A549 (cell line): ENCODE measurements around the gene CHD8. TPM values are rescaled to one million over a fixed set of nuclear protein-coding genes. Genes with fewer than 3 reads are reported as not detected.

ENCODE experiments used
- ATAC-seq, 2 experiments: fragments of 200-7000 bp in 1 of 2; fragments of >200 bp in 1 of 2; cut with Nextera tagmentation in 1 of 2; cut with Tn5 transposase in 1 of 2; 3 replicates each; pipeline versions ENCODE4 v1.8.0 to v1.9.1; 2018 to 2020; ENCODE audit warnings: mild to moderate bottlenecking in 1 of 2, moderate library complexity in 1 of 2
- CTCF ChIA-PET: fragments of 300-600 bp; sonication (Branson Sonifier 250); formaldehyde crosslinking; extraction: SDS; loops from one replicate; lab custom pipeline; 2021; ENCODE audit warnings: antibody characterized with exemption, inconsistent platforms; lab: Yijun Ruan, JAX
- POLR2A ChIA-PET: fragments of 350-600 bp; formaldehyde crosslinking; extraction: SDS; loops from one replicate; lab custom pipeline; 2021; ENCODE audit warnings: antibody characterized with exemption, inconsistent platforms; lab: Yijun Ruan, JAX
- DNase-seq, 2 experiments: peaks; one replicate each; pipeline versions ENCODE4 v3.0.0 to v3.0.0-alpha.2; 2011 to 2016; ENCODE audit warnings: low read depth in 1 of 2, low spot score in 1 of 2
- FAIRE-seq: peaks from 2 replicates; lab custom pipeline; 2011; peaks lifted over from hg19 to GRCh38; lab: Jason Lieb, UNC
- H3K27ac ChIP-seq, 2 experiments: fragments of >200 bp; sonication (Bioruptor Twin); formaldehyde crosslinking; 3 replicates each; pipeline ENCODE4 v1.5.1; 2016 to 2017
- H3K4me1 ChIP-seq: fragments of >200 bp; sonication (Bioruptor Twin); formaldehyde crosslinking; 3 replicates; pipeline ENCODE4 v1.6.1; 2016
- H3K4me2 ChIP-seq: fragments of >200 bp; sonication (Bioruptor Twin); formaldehyde crosslinking; 3 replicates; pipeline ENCODE4 v1.6.1; 2016
- H3K4me3 ChIP-seq: fragments of >200 bp; sonication (Bioruptor Twin); formaldehyde crosslinking; 3 replicates; pipeline ENCODE4 v1.5.1; 2016
- H3K9me3 ChIP-seq: fragments of >200 bp; sonication (Bioruptor Twin); formaldehyde crosslinking; 3 replicates; pipeline ENCODE4 v1.6.1; 2016
- BHLHE40 ChIP-seq: IDR thresholded peaks from 2 replicates; pipeline ENCODE4 v1.6.1; 2012; ENCODE audit warnings: low read depth, low read length, inconsistent platforms
- HOXB5 ChIP-seq: fragments of 250-450 bp; sonication (Bioruptor Pico); IDR thresholded peaks from 2 replicates; pipeline ENCODE4 v1.5.0; 2020; ENCODE audit warnings: mild to moderate bottlenecking, moderate library complexity
- KDM1A ChIP-seq: fragments of 200-600 bp; sonication (generic); IDR thresholded peaks from 2 replicates; pipeline ENCODE4 v1.6.1; 2016; ENCODE audit warnings: low read depth, mild to moderate bottlenecking
- KDM5A ChIP-seq: fragments of 200-600 bp; sonication (generic); IDR thresholded peaks from 2 replicates; pipeline ENCODE4 v1.6.1; 2016; ENCODE audit warnings: antibody characterized with exemption, mild to moderate bottlenecking
- MYC ChIP-seq: IDR thresholded peaks from 2 replicates; pipeline ENCODE4 v1.6.1; 2012; ENCODE audit warnings: mild to moderate bottlenecking, inconsistent platforms, low read length, improper control_type of control experiment, borderline replicate concordance
- NR3C1 ChIP-seq: fragments of >200 bp; sonication (Bioruptor Twin); formaldehyde crosslinking; IDR thresholded peaks from 3 replicates; pipeline ENCODE4 v1.6.1; 2017
- RAD21 ChIP-seq, 2 experiments: fragments of >200 bp in 1 of 2; sonication (Bioruptor Twin) in 1 of 2; formaldehyde crosslinking in 1 of 2; IDR thresholded peaks in 1 of 2; conservative IDR thresholded peaks in 1 of 2; 2 replicates in 1 of 2; 3 replicates in 1 of 2; pipeline ENCODE4 v1.6.1; 2012 to 2018; ENCODE audit warnings: inconsistent platforms in 1 of 2
- RCOR1 ChIP-seq: fragments of 150-350 bp; IDR thresholded peaks from 2 replicates; pipeline ENCODE4 v1.6.1; 2014; ENCODE audit warnings: antibody characterized with exemption, low read length, low read depth
- RNF2 ChIP-seq: fragments of 200-600 bp; sonication (generic); IDR thresholded peaks from 2 replicates; pipeline ENCODE4 v1.6.1; 2016; ENCODE audit warnings: low read depth, mild to moderate bottlenecking, antibody characterized with exemption, moderate library complexity, borderline replicate concordance
- TFCP2L1 ChIP-seq: fragments of 250-450 bp; sonication (Bioruptor Pico); IDR thresholded peaks from 2 replicates; pipeline ENCODE4 v1.5.0; 2021; ENCODE audit warnings: mild to moderate bottlenecking
- WGBS: methylation state at CpG from one replicate; pipeline ENCODE4 v1.1.6; 2017; ENCODE audit errors: missing lambda C conversion rate; 5-methylcytosine and 5-hydroxymethylcytosine counted together
- polyA plus RNA-seq, 4 experiments: library from polyadenylated mRNA; depleted of rRNA in 3 of 4; stranded (reverse); fragments of >200 nt; fragmentation: RNase III in 1 of 4; extraction: RNeasy Plus Mini Kit Qiagen cat#74134 plus additional on column Dnase treatment in 1 of 4; gene quantifications; 2 replicates in 3 of 4; 3 replicates in 1 of 4; pipeline ENCODE4 v1.2.3, GENCODE V29; 2011 to 2017
- TF ChIP-seq, protein P1 (sequence below): fragments of 150-350 bp; IDR thresholded peaks from 2 replicates; pipeline ENCODE4 v1.6.1; 2014; ENCODE audit warnings: low read depth, mild to moderate bottlenecking, low read length
- TF ChIP-seq, protein P2 (sequence below): fragments of 200-600 bp; sonication (generic); IDR thresholded peaks from 2 replicates; pipeline ENCODE4 v1.6.1; 2016; ENCODE audit warnings: antibody characterized with exemption, mild to moderate bottlenecking, moderate library complexity
- TF ChIP-seq, protein P3 (sequence below): fragments of 250-450 bp; sonication (Bioruptor Pico); IDR thresholded peaks from 2 replicates; pipeline ENCODE4 v1.5.0; 2020; ENCODE audit warnings: low read depth, mild to moderate bottlenecking, moderate library complexity
- TF ChIP-seq, protein P4 (sequence below): fragments of 250-450 bp; sonication (Bioruptor Pico); IDR thresholded peaks from 2 replicates; pipeline ENCODE4 v1.5.0; 2021; ENCODE audit warnings: mild to moderate bottlenecking, moderate library complexity, borderline replicate concordance
- TF ChIP-seq, protein P5 (sequence below): fragments of >200 bp; sonication (Bioruptor Twin); formaldehyde crosslinking; IDR thresholded peaks from 3 replicates; pipeline ENCODE4 v1.6.1; 2016
- TF ChIP-seq, protein P6 (sequence below): fragments of >200 bp; sonication (Bioruptor Twin); formaldehyde crosslinking; IDR thresholded peaks from 3 replicates; pipeline ENCODE4 v1.5.1; 2016
- TF ChIP-seq, protein P7 (sequence below): IDR thresholded peaks from 2 replicates; pipeline ENCODE4 v1.6.1; 2012

Gene CHD8
- polyA plus RNA-seq, 2 of the 4 experiments (the other 2 are of a cell fraction) = 28.5 to 36.8 TPM

DNA sequence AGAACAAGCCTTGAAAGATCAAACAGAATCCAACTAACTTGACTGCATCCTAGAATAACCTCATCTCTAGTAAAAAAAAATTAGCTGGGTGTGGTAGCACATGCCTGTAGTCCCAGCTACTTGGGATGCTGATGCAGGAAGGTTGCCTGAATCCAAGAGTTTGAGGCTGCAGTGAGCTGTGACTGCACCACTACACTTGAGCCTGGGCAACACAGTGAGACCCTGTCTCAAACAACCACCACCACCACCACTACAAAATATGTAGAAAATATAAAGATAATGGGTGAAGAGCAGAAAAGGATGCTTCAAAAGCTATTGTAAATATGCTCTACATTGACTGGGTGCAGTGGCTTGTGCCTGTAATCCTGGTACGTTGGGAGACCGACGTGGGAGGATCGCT lies 99.4 kb downstream of the CHD8 start (continued):
- TF ChIP-seq HOXB5 (CRISPR knock-in tag) = no peak
- no peak for TF ChIP-seq NR3C1
- TF ChIP-seq, protein P1, sequence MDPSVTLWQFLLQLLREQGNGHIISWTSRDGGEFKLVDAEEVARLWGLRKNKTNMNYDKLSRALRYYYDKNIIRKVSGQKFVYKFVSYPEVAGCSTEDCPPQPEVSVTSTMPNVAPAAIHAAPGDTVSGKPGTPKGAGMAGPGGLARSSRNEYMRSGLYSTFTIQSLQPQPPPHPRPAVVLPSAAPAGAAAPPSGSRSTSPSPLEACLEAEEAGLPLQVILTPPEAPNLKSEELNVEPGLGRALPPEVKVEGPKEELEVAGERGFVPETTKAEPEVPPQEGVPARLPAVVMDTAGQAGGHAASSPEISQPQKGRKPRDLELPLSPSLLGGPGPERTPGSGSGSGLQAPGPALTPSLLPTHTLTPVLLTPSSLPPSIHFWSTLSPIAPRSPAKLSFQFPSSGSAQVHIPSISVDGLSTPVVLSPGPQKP = no peak
- no peak for TF ChIP-seq TFCP2L1 (CRISPR knock-in tag)

DNA sequence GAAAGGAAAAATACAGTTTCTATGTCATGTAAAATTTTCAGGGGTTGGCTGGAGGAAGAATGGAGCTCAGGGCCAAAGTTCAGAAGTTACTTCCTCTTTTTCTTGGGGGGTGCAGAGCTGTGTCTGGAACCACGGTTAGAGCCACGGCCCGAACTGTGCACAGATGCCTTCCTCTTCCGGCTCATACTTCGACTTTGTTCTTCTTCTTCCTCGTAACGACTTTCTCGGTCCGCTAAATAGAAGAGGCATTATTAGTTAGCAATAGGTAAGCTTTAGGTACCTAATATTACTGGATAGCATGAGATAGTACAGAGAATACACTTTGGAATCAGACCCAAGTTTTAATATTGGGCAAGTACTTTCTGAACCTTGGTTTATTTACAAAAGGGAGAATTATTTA lies 103.3 kb downstream of the CHD8 start:
- FAIRE-seq (no peak), DNase-seq (no peak), ATAC-seq (no peak)
- WGBS = 88% methylated on average over 9 of the region's 9 CpGs
- TF ChIP-seq, protein P2, sequence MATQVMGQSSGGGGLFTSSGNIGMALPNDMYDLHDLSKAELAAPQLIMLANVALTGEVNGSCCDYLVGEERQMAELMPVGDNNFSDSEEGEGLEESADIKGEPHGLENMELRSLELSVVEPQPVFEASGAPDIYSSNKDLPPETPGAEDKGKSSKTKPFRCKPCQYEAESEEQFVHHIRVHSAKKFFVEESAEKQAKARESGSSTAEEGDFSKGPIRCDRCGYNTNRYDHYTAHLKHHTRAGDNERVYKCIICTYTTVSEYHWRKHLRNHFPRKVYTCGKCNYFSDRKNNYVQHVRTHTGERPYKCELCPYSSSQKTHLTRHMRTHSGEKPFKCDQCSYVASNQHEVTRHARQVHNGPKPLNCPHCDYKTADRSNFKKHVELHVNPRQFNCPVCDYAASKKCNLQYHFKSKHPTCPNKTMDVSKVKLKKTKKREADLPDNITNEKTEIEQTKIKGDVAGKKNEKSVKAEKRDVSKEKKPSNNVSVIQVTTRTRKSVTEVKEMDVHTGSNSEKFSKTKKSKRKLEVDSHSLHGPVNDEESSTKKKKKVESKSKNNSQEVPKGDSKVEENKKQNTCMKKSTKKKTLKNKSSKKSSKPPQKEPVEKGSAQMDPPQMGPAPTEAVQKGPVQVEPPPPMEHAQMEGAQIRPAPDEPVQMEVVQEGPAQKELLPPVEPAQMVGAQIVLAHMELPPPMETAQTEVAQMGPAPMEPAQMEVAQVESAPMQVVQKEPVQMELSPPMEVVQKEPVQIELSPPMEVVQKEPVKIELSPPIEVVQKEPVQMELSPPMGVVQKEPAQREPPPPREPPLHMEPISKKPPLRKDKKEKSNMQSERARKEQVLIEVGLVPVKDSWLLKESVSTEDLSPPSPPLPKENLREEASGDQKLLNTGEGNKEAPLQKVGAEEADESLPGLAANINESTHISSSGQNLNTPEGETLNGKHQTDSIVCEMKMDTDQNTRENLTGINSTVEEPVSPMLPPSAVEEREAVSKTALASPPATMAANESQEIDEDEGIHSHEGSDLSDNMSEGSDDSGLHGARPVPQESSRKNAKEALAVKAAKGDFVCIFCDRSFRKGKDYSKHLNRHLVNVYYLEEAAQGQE = no peak
- TF ChIP-seq KDM1A = no peak
- TF ChIP-seq RAD21 (conservative IDR thresholded peaks at IDR 0.05 in 1 of 2, IDR thresholded peaks at IDR 0.05 in 1 of 2) = no peak
- TF ChIP-seq RCOR1 = no peak
- no peak for TF ChIP-seq BHLHE40
- TF ChIP-seq, protein P3, sequence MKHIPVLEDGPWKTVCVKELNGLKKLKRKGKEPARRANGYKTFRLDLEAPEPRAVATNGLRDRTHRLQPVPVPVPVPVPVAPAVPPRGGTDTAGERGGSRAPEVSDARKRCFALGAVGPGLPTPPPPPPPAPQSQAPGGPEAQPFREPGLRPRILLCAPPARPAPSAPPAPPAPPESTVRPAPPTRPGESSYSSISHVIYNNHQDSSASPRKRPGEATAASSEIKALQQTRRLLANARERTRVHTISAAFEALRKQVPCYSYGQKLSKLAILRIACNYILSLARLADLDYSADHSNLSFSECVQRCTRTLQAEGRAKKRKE (CRISPR knock-in tag) = no peak
- Histone ChIP-seq H3K4me3 (no peak overlapping the region), H3K27ac (no peak overlapping the region), H3K4me1 (no peaks in the 10 kb centered on the region), H3K9me3 (no peaks in the 10 kb centered on the region), H3K4me2 (no peak overlapping the region)
- ChIA-PET CTCF (no interaction called here), POLR2A (interaction anchor here (0.6 kb wide), 1 partner anchor 269 kb away, joined by 3 read pairs; no protein-coding TSS in a partner anchor)

DNA sequence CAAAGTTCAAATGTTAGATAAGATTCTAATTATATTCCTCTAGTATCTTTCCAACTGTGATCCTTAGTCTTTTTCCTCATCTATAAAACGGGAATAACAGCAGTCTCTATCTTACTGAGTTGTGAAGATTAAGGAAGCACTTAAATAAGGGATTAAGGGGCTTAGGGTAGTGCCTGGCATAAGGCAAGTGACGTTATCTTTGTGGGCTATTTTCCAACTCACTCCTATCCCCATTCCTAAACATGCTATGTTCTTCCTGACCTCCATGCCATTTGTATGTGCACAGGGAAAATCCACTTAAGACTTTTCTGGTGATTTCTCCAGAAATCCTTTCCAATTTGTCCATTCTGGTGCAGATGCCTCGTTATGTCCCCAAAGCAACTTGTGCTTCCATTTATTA lies 105.4 kb downstream of the CHD8 start:
- Histone ChIP-seq H3K9me3 (no peaks in the 10 kb centered on the region), H3K4me3 (no peak overlapping the region), H3K27ac (no peak overlapping the region), H3K4me1 (no peaks in the 10 kb centered on the region), H3K4me2 (no peak overlapping the region)
- ChIA-PET CTCF (no interaction called here), POLR2A (no interaction called here)
- FAIRE-seq (no peak), ATAC-seq (no peak), DNase-seq (no peak)
- 73% methylated on average over 3 of the region's 3 CpGs for WGBS
- TF ChIP-seq, protein P4, sequence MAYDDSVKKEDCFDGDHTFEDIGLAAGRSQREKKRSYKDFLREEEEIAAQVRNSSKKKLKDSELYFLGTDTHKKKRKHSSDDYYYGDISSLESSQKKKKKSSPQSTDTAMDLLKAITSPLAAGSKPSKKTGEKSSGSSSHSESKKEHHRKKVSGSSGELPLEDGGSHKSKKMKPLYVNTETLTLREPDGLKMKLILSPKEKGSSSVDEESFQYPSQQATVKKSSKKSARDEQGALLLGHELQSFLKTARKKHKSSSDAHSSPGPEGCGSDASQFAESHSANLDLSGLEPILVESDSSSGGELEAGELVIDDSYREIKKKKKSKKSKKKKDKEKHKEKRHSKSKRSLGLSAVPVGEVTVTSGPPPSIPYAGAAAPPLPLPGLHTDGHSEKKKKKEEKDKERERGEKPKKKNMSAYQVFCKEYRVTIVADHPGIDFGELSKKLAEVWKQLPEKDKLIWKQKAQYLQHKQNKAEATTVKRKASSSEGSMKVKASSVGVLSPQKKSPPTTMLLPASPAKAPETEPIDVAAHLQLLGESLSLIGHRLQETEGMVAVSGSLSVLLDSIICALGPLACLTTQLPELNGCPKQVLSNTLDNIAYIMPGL = no peak
- TF ChIP-seq, protein P5, sequence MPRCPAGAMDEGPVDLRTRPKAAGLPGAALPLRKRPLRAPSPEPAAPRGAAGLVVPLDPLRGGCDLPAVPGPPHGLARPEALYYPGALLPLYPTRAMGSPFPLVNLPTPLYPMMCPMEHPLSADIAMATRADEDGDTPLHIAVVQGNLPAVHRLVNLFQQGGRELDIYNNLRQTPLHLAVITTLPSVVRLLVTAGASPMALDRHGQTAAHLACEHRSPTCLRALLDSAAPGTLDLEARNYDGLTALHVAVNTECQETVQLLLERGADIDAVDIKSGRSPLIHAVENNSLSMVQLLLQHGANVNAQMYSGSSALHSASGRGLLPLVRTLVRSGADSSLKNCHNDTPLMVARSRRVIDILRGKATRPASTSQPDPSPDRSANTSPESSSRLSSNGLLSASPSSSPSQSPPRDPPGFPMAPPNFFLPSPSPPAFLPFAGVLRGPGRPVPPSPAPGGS = no peak
- TF ChIP-seq, protein P6, sequence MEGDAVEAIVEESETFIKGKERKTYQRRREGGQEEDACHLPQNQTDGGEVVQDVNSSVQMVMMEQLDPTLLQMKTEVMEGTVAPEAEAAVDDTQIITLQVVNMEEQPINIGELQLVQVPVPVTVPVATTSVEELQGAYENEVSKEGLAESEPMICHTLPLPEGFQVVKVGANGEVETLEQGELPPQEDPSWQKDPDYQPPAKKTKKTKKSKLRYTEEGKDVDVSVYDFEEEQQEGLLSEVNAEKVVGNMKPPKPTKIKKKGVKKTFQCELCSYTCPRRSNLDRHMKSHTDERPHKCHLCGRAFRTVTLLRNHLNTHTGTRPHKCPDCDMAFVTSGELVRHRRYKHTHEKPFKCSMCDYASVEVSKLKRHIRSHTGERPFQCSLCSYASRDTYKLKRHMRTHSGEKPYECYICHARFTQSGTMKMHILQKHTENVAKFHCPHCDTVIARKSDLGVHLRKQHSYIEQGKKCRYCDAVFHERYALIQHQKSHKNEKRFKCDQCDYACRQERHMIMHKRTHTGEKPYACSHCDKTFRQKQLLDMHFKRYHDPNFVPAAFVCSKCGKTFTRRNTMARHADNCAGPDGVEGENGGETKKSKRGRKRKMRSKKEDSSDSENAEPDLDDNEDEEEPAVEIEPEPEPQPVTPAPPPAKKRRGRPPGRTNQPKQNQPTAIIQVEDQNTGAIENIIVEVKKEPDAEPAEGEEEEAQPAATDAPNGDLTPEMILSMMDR = no peak
- TF ChIP-seq RNF2 (no peak), KDM5A (no peak), NR3C1 (no peak), MYC (no peak)
- TF ChIP-seq, protein P7, sequence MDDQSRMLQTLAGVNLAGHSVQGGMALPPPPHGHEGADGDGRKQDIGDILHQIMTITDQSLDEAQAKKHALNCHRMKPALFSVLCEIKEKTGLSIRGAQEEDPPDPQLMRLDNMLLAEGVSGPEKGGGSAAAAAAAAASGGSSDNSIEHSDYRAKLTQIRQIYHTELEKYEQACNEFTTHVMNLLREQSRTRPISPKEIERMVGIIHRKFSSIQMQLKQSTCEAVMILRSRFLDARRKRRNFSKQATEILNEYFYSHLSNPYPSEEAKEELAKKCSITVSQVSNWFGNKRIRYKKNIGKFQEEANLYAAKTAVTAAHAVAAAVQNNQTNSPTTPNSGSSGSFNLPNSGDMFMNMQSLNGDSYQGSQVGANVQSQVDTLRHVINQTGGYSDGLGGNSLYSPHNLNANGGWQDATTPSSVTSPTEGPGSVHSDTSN = no peak
